Gastroesophageal sphincter (tissue), 3 donors: Measurements from ENCODE around the gene GABBR1.

Experiments used
- POLR2A ChIP-seq, 2 donors: fragments of 450-650 bp; IDR thresholded peaks; one replicate each; pipeline ENCODE4 v1.6.1; 2017; ENCODE audit warnings: antibody characterized with exemption in 2 of 2, mild to moderate bottlenecking in 2 of 2, moderate library complexity in 1 of 2
- POLR2AphosphoS5 ChIP-seq: sonication (generic); formaldehyde crosslinking; IDR thresholded peaks from one replicate; pipeline ENCODE4 v1.6.1; 2017; ENCODE audit warnings: antibody characterized with exemption
- TF ChIP-seq, protein P1 (sequence below), 4 experiments: fragments of 200-600 bp in 2 of 4; fragments of 450-650 bp in 2 of 4; sonication (generic) in 1 of 4; IDR thresholded peaks; one replicate each; pipeline ENCODE4 v1.5.1; 2017 to 2019; ENCODE audit warnings: antibody characterized with exemption in 4 of 4, mild to moderate bottlenecking in 2 of 4, moderate library complexity in 2 of 4

DNA sequence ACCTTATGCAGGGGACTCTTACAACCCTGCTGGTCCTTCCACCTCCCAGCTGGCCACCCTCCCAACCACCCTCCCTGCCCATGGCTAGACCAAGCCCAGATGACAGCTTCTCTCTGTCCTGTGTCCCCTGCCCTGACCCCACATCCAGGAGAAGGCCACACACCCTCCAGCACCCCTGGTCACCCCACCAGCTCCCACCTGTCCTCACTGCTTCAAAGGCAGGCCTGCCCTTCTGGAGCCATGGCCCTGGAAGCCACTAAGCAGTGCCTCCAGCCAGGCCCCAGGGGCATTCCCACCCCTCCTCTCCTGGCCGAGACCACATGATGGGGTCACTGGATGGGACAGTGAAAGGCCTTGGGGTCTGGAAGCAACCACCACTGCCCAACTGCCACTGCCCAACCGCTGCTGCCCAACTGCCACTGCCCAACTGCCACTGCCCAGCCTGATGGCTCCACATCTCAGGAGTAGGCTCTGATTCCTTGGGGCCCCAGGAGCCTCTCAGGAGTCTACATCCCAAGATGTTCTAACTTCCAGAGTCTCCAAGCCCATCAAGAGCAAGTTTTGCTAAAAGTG, 103.9 kb downstream of the GABBR1 start:
- TF ChIP-seq POLR2A (IDR thresholded peaks at IDR 0.05) (no peak), POLR2AphosphoS5 (no peak)
- TF ChIP-seq, protein P1, sequence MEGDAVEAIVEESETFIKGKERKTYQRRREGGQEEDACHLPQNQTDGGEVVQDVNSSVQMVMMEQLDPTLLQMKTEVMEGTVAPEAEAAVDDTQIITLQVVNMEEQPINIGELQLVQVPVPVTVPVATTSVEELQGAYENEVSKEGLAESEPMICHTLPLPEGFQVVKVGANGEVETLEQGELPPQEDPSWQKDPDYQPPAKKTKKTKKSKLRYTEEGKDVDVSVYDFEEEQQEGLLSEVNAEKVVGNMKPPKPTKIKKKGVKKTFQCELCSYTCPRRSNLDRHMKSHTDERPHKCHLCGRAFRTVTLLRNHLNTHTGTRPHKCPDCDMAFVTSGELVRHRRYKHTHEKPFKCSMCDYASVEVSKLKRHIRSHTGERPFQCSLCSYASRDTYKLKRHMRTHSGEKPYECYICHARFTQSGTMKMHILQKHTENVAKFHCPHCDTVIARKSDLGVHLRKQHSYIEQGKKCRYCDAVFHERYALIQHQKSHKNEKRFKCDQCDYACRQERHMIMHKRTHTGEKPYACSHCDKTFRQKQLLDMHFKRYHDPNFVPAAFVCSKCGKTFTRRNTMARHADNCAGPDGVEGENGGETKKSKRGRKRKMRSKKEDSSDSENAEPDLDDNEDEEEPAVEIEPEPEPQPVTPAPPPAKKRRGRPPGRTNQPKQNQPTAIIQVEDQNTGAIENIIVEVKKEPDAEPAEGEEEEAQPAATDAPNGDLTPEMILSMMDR (IDR thresholded peaks at IDR 0.05) = no peak
